WTC11 (cell line): Measurements from ENCODE around the gene AGXT. TPM values are rescaled to one million over a fixed set of nuclear protein-coding genes. Genes with fewer than 3 reads are reported as not detected.

ENCODE experiments used
- ATAC-seq: fragments of 200-7000 bp; cut with Tn5 transposase; 2 replicates; pipeline ENCODE4 v1.10.0; 2021; ENCODE audit warnings: mild to moderate bottlenecking, moderate library complexity
- CTCF ChIA-PET: fragments of 300-600 bp; sonication (Branson Sonifier 250); formaldehyde crosslinking; loops from one replicate; lab custom pipeline; 2021; ENCODE audit warnings: antibody characterized with exemption; lab: Charles Lee
- POLR2A ChIA-PET: fragments of 350-600 bp; sonication (Branson Sonifier 250); formaldehyde crosslinking; loops from one replicate; lab custom pipeline; 2021; ENCODE audit warnings: antibody characterized with exemption; lab: Charles Lee
- DNase-seq: peaks from one replicate; pipeline ENCODE4 v3.0.0; 2021; ENCODE audit warnings: low spot score
- H3K27ac Mint-ChIP-seq: 2 replicates; pipeline ENCODE4 v1.8.0; 2021; ENCODE audit warnings: mixed read lengths
- H3K27me3 Mint-ChIP-seq: 2 replicates; pipeline ENCODE4 v1.8.0; 2021; ENCODE audit warnings: low read depth, mild to moderate bottlenecking, moderate library complexity, mixed read lengths
- H3K36me3 Mint-ChIP-seq: 2 replicates; pipeline ENCODE4 v1.8.0; 2021; ENCODE audit warnings: mixed read lengths
- H3K4me1 Mint-ChIP-seq: 2 replicates; pipeline ENCODE4 v1.8.0; 2022; ENCODE audit warnings: mixed read lengths
- H3K4me3 Mint-ChIP-seq: 2 replicates; pipeline ENCODE4 v1.8.0; 2021; ENCODE audit warnings: mild to moderate bottlenecking, moderate library complexity, mixed read lengths
- H3K9me3 Mint-ChIP-seq: 2 replicates; pipeline ENCODE4 v1.8.0; 2021; ENCODE audit warnings: mixed read lengths
- ELF4 ChIP-seq: sonication (generic); formaldehyde crosslinking; IDR thresholded peaks from 2 replicates; pipeline ENCODE4 v1.8.1; 2022; ENCODE audit warnings: low read depth, mild to moderate bottlenecking, moderate library complexity, missing genetic modification reagents
- FOXJ3 ChIP-seq: sonication (generic); formaldehyde crosslinking; IDR thresholded peaks from 2 replicates; pipeline ENCODE4 v1.9.0; 2021; ENCODE audit warnings: missing genetic modification reagents, mild to moderate bottlenecking, borderline replicate concordance
- GTF2I ChIP-seq: fragments of 250-450 bp; sonication (Bioruptor Pico); conservative IDR thresholded peaks from 2 replicates; pipeline ENCODE4 v1.4.0; 2021; ENCODE audit warnings: mild to moderate bottlenecking
- NR2C2 ChIP-seq: sonication (generic); formaldehyde crosslinking; IDR thresholded peaks from 2 replicates; pipeline ENCODE4 v1.8.0; 2022; ENCODE audit warnings: mild to moderate bottlenecking, missing genetic modification reagents
- OVOL2 ChIP-seq: fragments of 250-450 bp; sonication (Bioruptor Pico); IDR thresholded peaks from 2 replicates; pipeline ENCODE4 v1.9.0; 2021; ENCODE audit warnings: mild to moderate bottlenecking, borderline replicate concordance
- SMAD4 ChIP-seq: sonication (generic); formaldehyde crosslinking; IDR thresholded peaks from 2 replicates; pipeline ENCODE4 v1.8.0; 2022; ENCODE audit warnings: mild to moderate bottlenecking, missing genetic modification reagents
- TEAD4 ChIP-seq: sonication (generic); formaldehyde crosslinking; IDR thresholded peaks from 2 replicates; pipeline ENCODE4 v1.8.0; 2022; ENCODE audit warnings: mild to moderate bottlenecking, missing genetic modification reagents
- total RNA-seq: library from RNA; stranded (reverse); gene quantifications from 3 replicates; pipeline ENCODE4 v1.2.3, GENCODE V29; 2021
- TF ChIP-seq, protein P1 (sequence below): fragments of 250-450 bp; sonication (Bioruptor Pico); conservative IDR thresholded peaks from 2 replicates; pipeline ENCODE4 v1.9.0; 2021; ENCODE audit warnings: mild to moderate bottlenecking
- TF ChIP-seq, protein P2 (sequence below): sonication (generic); formaldehyde crosslinking; IDR thresholded peaks from 2 replicates; pipeline ENCODE4 v1.8.0; 2022; ENCODE audit warnings: missing genetic modification reagents
- TF ChIP-seq, protein P3 (sequence below): sonication (generic); formaldehyde crosslinking; IDR thresholded peaks from 2 replicates; pipeline ENCODE4 v1.8.1; 2023; ENCODE audit warnings: mild to moderate bottlenecking, missing genetic modification reagents, borderline replicate concordance
- TF ChIP-seq, protein P4 (sequence below): fragments of 250-450 bp; sonication (Bioruptor Pico); IDR thresholded peaks from 2 replicates; pipeline ENCODE4 v1.9.0; 2021; ENCODE audit warnings: mild to moderate bottlenecking
- TF ChIP-seq, protein P5 (sequence below): sonication (generic); formaldehyde crosslinking; IDR thresholded peaks from 2 replicates; pipeline ENCODE4 v1.8.1; 2022; ENCODE audit warnings: mild to moderate bottlenecking, missing genetic modification reagents, moderate library complexity, borderline replicate concordance
- TF ChIP-seq, protein P6 (sequence below): sonication (generic); formaldehyde crosslinking; IDR thresholded peaks from 2 replicates; pipeline ENCODE4 v1.8.1; 2023; ENCODE audit warnings: mild to moderate bottlenecking, missing genetic modification reagents

Gene AGXT
- total RNA-seq, 1 experiment from 2014 or later, result 0.24 TPM

DNA sequence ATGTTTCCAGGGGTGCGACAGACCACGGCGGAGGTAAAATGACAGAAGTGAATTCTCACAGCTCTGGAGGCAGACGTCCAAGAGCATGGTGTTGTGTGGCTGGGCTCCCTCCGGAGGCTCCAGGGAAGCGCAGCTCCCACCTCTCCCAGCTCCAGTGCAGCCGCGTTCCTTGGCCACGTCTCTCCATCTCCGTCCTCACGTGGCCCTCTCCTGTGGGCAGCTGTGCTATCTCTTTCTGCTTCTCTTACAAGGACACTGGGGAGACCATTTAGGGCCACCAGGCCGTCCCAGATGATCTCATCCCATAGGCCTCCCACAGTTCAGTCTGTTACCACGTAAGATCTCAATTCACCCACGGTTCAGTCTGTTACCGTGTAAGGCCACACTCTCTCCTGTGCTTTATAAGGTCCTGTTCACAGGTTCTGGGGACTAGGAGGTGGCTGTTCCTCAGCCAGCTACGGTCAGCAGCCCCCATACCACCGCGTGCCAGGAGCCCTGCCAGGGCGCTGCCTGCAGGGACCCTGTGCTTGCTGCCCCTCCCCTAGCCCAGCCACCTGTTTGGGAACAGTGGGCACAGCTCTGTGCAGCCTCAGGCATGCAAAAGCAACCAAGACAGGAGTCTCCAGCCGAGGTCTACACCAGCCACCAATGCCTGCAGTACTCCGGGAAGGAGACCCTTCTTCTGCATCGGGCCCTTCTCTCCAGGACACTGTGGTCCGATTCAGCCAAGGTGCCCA lies 30.3 kb downstream of the AGXT start:
- H3K4me1 Mint-ChIP-seq, result no peaks in the 10 kb centered on the region
- no peaks in the 10 kb centered on the region for H3K27me3 Mint-ChIP-seq
- no peak overlapping the region for H3K27ac Mint-ChIP-seq
- H3K36me3 Mint-ChIP-seq, result peaks cover 3% of the 10 kb centered on the region
- ChIA-PET POLR2A (no interaction called here), CTCF (interaction anchor here (3.0 to 3.7 kb wide), 2 partner anchors 16 to 48 kb away, joined by 11 to 25 read pairs; no protein-coding TSS in a partner anchor)
- ATAC-seq (no peak), DNase-seq (no peak)
- TF ChIP-seq, protein P1, sequence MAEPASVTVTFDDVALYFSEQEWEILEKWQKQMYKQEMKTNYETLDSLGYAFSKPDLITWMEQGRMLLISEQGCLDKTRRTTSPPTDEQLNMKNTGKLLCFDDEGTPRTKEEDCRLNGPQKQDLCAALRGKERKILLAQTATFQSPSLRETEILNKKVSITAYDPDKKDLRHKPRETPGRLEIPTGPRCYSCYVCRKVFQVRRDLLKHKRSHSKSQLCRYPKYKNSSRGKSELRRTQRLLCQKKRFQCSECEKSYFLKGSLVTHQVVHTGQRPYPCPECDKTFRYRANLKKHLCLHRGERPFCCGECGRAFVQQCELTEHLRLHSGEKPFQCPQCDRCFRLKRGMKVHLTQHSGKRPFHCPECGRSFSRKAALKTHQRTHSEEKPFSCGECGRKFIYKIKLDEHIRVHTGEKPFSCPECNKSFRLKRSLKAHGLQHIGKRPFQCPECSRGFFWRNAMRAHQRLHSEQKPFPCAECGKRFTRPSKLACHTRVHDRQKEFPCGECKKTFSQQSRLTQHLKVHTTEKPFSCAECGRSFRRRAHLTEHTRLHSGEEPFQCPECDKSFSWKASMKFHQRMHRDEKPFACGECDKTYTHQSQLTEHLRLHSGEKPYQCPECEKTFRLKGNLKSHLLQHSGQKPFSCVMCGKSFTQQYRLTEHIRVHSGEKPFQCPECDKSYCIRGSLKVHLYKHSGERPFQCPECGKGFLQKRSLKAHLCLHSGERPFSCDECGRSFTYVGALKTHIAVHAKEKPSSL, result no peak
- TF ChIP-seq, protein P2, sequence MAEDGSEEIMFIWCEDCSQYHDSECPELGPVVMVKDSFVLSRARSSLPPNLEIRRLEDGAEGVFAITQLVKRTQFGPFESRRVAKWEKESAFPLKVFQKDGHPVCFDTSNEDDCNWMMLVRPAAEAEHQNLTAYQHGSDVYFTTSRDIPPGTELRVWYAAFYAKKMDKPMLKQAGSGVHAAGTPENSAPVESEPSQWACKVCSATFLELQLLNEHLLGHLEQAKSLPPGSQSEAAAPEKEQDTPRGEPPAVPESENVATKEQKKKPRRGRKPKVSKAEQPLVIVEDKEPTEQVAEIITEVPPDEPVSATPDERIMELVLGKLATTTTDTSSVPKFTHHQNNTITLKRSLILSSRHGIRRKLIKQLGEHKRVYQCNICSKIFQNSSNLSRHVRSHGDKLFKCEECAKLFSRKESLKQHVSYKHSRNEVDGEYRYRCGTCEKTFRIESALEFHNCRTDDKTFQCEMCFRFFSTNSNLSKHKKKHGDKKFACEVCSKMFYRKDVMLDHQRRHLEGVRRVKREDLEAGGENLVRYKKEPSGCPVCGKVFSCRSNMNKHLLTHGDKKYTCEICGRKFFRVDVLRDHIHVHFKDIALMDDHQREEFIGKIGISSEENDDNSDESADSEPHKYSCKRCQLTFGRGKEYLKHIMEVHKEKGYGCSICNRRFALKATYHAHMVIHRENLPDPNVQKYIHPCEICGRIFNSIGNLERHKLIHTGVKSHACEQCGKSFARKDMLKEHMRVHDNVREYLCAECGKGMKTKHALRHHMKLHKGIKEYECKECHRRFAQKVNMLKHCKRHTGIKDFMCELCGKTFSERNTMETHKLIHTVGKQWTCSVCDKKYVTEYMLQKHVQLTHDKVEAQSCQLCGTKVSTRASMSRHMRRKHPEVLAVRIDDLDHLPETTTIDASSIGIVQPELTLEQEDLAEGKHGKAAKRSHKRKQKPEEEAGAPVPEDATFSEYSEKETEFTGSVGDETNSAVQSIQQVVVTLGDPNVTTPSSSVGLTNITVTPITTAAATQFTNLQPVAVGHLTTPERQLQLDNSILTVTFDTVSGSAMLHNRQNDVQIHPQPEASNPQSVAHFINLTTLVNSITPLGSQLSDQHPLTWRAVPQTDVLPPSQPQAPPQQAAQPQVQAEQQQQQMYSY (CRISPR knock-in tag), result no peak
- TF ChIP-seq NR2C2, result no peak
- TF ChIP-seq FOXJ3, result no peak
- no peak for TF ChIP-seq TEAD4 (CRISPR knock-in tag)
- TF ChIP-seq GTF2I (CRISPR knock-in tag), result no peak
- TF ChIP-seq, protein P3, sequence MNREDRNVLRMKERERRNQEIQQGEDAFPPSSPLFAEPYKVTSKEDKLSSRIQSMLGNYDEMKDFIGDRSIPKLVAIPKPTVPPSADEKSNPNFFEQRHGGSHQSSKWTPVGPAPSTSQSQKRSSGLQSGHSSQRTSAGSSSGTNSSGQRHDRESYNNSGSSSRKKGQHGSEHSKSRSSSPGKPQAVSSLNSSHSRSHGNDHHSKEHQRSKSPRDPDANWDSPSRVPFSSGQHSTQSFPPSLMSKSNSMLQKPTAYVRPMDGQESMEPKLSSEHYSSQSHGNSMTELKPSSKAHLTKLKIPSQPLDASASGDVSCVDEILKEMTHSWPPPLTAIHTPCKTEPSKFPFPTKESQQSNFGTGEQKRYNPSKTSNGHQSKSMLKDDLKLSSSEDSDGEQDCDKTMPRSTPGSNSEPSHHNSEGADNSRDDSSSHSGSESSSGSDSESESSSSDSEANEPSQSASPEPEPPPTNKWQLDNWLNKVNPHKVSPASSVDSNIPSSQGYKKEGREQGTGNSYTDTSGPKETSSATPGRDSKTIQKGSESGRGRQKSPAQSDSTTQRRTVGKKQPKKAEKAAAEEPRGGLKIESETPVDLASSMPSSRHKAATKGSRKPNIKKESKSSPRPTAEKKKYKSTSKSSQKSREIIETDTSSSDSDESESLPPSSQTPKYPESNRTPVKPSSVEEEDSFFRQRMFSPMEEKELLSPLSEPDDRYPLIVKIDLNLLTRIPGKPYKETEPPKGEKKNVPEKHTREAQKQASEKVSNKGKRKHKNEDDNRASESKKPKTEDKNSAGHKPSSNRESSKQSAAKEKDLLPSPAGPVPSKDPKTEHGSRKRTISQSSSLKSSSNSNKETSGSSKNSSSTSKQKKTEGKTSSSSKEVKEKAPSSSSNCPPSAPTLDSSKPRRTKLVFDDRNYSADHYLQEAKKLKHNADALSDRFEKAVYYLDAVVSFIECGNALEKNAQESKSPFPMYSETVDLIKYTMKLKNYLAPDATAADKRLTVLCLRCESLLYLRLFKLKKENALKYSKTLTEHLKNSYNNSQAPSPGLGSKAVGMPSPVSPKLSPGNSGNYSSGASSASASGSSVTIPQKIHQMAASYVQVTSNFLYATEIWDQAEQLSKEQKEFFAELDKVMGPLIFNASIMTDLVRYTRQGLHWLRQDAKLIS (CRISPR knock-in tag), result no peak
- TF ChIP-seq, protein P4, sequence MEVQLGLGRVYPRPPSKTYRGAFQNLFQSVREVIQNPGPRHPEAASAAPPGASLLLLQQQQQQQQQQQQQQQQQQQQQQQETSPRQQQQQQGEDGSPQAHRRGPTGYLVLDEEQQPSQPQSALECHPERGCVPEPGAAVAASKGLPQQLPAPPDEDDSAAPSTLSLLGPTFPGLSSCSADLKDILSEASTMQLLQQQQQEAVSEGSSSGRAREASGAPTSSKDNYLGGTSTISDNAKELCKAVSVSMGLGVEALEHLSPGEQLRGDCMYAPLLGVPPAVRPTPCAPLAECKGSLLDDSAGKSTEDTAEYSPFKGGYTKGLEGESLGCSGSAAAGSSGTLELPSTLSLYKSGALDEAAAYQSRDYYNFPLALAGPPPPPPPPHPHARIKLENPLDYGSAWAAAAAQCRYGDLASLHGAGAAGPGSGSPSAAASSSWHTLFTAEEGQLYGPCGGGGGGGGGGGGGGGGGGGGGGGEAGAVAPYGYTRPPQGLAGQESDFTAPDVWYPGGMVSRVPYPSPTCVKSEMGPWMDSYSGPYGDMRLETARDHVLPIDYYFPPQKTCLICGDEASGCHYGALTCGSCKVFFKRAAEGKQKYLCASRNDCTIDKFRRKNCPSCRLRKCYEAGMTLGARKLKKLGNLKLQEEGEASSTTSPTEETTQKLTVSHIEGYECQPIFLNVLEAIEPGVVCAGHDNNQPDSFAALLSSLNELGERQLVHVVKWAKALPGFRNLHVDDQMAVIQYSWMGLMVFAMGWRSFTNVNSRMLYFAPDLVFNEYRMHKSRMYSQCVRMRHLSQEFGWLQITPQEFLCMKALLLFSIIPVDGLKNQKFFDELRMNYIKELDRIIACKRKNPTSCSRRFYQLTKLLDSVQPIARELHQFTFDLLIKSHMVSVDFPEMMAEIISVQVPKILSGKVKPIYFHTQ (CRISPR knock-in tag), result no peak
- TF ChIP-seq OVOL2, result no peak
- TF ChIP-seq, protein P5, sequence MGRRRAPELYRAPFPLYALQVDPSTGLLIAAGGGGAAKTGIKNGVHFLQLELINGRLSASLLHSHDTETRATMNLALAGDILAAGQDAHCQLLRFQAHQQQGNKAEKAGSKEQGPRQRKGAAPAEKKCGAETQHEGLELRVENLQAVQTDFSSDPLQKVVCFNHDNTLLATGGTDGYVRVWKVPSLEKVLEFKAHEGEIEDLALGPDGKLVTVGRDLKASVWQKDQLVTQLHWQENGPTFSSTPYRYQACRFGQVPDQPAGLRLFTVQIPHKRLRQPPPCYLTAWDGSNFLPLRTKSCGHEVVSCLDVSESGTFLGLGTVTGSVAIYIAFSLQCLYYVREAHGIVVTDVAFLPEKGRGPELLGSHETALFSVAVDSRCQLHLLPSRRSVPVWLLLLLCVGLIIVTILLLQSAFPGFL (CRISPR knock-in tag), result no peak
- TF ChIP-seq ELF4 (CRISPR knock-in tag), result no peak
- no peak for TF ChIP-seq SMAD4 (CRISPR knock-in tag)
- TF ChIP-seq, protein P6, sequence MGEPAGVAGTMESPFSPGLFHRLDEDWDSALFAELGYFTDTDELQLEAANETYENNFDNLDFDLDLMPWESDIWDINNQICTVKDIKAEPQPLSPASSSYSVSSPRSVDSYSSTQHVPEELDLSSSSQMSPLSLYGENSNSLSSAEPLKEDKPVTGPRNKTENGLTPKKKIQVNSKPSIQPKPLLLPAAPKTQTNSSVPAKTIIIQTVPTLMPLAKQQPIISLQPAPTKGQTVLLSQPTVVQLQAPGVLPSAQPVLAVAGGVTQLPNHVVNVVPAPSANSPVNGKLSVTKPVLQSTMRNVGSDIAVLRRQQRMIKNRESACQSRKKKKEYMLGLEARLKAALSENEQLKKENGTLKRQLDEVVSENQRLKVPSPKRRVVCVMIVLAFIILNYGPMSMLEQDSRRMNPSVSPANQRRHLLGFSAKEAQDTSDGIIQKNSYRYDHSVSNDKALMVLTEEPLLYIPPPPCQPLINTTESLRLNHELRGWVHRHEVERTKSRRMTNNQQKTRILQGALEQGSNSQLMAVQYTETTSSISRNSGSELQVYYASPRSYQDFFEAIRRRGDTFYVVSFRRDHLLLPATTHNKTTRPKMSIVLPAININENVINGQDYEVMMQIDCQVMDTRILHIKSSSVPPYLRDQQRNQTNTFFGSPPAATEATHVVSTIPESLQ (CRISPR knock-in tag), result no peak
- H3K4me3 Mint-ChIP-seq, result no peak overlapping the region
- peaks cover 11% of the 10 kb centered on the region for H3K9me3 Mint-ChIP-seq
